ENCODE data around the gene MYZAP. TPM values are rescaled to one million over a fixed set of nuclear protein-coding genes. Genes with fewer than 3 reads are reported as not detected.

MYZAP gene
- total RNA-seq (2022; extraction: Qiagen RNA extraction; ENCODE audit: low read depth): 0.51 to 0.88 TPM (median 0.63 TPM) in 5 replicates

GRCh38 chr15:57591822-57592367, at the start of gene MYZAP:
TSS of gene MYZAP (plus strand) at chr15:57591904. CDS start at chr15:57592035, 131 bp downstream.

GRCh38 chr15:57706405-57707209, 114.9 kb downstream of the MYZAP start, which contains the start of gene POLR2M:
TSS of gene POLR2M (plus strand) at chr15:57706714. CDS start at chr15:57706843, 129 bp downstream.

Other genes starting within 250 kb of the MYZAP start
- gene CGNL1, start 215.4 kb upstream of the MYZAP start, total RNA-seq (2022; extraction: Qiagen RNA extraction; ENCODE audit: low read depth): 1.6 to 2.4 TPM (median 2.0 TPM) in 5 replicates
- gene POLR2M, start 114.8 kb downstream of the MYZAP start, total RNA-seq (2022; extraction: Qiagen RNA extraction; ENCODE audit: low read depth): 49.1 to 74.2 TPM (median 67.1 TPM) in 5 replicates